Cerebellar cortex (tissue), 1 donor: ENCODE results near the gene CRISPLD2.

Source experiments
- DNase-seq: peaks from one replicate; pipeline ENCODE4 v3.0.0-alpha.2; 2015; ENCODE audit warnings: low spot score

The CRISPLD2 gene

DNA sequence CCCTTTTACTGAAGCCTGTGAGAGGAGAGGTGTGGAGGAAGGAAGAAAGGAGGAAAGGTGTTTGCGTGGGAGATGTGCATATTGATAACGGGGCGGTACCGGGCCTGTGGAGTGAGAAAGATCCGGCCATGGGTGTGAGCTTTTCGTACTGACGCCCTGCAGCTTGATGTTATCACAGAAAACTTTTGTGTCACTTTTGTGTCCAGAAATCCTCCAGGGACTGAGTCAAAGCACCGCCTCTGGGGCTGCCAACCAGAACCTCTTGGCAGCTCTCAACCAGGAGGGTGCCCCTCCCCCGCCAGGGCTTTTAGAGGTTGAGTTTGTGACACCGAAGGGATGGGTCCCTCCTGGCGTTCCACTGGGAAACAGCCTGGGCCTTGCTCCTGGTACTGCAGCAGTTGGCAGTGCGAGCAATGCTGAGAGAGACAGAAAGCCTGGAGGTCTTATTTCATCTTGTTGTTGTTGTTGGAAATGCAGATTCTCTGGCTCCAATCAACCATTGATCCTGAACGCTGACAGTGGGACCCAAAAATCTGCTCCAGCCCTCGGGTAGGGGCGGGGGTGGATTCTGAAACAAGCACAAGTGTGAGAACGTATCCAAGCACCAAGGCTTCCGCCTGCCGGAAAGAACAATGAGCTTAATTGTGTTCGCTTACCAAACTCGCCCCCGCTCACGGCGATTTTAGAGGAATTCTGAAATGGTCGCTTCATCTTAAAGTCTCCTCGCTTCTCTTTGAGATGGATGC, 65.0 kb downstream of the CRISPLD2 start:
- no peak for DNase-seq

DNA sequence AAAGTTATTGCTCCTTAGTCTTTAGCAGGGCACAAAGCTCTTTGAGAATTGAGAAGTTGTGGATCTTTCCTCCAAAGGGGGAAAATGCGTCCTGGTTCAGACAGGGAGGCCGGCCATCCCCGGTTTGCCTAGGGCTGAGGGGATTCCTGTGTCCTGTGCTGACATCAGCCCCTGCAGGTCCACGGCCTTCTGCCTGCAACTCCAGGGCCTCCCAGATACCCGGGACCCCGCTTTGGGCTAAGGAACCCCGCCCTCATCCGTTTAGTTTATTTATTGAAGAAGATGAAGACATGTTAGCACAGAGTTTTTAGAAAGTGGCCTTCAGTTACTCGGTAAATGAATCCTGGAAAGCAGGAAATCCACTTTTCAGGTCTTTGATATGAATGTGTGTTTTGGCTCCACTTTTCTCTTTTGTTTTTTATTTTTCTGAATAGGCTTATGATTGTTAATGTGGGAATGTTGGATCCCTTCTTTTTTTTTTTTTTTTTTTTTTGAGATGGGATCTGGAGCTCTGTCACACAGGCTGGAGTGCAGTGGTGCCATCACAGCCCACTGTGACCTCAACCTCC, 65.6 kb downstream of the CRISPLD2 start:
- no peak for DNase-seq

DNA sequence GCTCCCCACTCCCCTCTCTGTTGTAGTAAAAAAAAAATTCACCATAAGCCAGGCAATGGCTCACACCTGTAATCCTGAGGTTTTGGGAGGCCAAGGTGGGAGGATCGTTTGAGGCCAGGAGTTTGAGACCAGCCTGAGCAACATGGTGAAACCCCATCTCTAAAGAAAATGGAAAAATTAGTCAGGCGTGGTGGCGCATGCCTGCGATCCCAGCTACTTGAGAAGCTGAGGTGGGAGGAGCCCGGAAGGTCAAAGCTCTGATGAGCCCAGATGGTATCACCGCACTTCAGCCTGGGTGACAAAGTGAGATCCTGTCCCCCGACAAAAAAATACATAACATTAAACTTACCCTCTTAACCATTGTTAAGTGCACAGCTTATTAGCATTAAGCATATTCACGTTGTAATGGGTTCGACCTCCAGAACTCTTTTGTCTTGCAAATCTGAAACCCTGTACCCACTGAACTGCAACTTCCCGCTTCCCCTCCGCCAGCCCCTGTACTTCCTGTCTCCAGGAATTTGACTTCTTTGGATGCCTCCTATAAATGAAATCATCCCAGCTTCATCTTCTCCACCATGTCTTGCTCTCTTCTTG, 66.8 kb downstream of the CRISPLD2 start:
- no peak for DNase-seq

DNA sequence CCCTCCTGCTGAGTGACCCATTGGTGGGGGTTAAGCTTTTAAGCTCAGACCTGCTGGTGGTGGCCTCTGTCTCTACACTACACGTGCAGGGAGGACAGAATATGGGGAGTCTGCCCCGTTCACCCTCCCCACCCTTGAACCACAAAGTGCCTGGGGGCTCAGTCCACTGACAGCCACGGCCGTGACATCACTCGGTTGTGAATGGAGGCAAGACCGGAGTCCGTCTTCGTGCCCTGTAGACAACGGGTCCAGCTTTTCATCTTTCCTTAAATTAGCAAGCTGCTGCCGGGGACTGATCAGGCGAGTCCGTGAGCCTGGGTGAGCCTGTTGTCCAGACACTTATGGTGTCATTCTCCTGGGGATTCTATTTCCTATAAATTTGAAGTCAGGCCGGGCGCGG, 67.4 kb downstream of the CRISPLD2 start:
- no peak for DNase-seq

DNA sequence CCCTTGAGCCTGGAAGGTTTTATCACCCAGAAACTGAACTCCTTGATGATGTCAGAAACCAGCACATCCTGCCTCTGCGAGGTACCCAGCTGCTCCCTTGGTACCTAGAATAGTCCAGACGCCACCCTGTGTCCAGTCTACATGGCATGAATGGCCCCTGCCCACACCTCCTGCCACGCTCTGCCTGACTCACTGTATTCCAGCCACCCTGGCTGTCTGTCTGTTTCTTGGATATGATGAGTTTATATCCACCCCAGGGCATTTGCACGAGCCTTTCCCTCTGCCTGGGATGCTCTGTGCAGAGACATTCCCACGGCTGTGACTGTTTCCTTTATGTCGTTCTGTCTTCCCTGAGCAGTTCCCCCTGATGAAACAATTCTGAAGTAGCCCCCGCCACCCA, 68.7 kb downstream of the CRISPLD2 start:
- no peak for DNase-seq

DNA sequence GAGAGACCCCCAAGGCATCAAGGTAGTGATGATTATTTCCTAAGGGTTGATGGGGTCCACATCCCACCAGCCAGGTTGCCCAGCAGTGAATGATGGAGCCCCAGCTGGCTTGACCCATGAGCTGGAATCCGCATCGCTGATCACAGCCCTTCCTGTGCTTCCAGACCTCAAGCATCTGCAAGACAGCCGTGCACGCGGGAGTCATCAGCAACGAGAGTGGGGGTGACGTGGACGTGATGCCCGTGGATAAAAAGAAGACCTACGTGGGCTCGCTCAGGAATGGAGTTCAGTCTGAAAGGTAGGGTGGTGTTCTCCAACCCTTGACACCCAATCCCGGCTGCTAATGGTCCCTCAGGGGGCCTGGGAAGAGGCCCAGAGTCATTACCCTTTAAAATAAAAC, 69.3 kb downstream of the CRISPLD2 start:
- DNase-seq = no peak

DNA sequence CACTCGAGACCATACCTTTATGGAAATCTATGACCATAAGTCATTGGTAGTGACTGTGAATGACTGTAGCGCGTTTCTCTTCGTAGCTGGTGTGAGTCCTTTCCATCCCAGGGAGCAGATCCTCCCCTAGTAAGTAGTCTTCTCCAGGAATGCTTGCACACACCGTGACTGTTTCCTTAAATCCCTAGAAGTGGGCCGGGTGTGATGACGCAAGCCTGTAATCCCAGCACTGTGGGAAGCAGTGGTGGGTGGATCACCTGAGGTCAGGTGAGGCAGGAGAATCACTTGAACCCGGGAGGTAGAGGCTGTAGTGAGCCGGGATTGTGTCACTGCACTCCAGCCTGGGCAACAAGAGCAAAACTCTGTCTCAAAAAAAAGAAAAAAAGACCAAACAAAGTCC, 70.6 kb downstream of the CRISPLD2 start:
- DNase-seq = no peak

DNA sequence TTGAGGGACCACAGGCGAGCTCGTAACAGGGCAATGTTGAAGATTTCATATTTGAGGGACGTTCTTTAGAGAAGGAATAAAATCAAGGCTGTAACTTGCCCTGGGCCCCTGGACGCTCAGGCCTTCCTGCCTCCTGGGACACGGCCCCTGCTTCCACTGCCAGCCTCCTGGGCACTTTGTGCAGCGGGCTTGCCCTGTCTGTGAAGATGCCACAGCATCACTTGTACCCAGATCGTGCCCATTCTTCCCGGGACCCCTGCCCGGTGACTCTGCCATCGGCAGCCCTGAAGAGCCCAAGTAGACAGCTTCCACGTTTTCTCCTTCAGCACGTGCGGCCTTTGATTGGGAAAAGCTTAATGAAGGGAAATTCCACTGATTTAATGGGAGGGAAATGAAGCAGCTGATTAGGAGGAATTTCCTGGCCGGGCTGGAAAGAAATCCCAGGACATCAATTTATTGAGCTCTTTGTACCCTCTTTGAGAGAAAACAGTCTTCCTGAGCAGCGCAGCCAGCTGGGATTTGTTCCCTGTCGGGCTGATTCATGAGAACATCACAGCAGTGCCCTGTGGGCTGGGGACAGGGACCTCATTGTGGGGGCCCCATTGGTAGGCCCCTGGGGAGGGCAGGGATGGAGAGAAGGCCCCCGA, 71.5 kb downstream of the CRISPLD2 start:
- no peak for DNase-seq

DNA sequence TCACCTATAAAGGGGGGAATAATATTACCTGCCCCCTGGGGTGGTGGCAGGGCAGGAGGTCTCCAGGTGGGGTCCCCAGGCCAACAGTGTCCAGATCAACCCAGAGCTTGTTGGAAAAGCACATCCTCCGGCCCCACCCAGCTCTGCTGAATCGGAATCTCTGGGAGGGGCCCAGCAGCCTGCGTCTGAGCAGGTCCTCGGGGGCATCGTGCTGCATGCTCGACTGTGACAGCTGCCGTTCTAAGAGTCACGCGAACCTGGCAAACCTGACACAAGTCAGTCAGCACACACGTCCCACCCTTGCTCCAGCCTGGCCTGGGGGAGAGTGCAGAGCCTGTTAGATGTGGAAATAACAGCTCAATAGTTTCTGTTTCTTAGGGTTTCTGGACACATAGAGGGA, 72.3 kb downstream of the CRISPLD2 start:
- DNase-seq = no peak

DNA sequence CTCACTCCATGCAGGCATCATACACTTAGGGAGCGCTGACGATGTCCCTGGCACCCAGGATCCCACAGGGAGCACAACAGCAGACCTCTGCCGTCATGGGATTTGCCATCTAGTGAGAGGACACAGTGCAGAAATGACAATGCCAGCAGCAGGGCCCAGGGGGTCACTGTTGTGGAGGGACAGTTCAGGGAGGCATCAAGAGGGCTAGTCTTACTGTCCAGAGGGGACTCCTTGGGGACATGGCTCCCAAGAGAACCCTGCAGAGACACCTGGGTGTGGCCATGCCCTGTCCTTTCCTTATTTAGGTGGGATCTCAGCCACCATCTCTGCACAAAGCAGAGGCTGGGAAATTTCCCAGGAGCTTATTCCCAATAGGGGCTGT, 73.7 kb downstream of the CRISPLD2 start:
- no peak for DNase-seq

DNA sequence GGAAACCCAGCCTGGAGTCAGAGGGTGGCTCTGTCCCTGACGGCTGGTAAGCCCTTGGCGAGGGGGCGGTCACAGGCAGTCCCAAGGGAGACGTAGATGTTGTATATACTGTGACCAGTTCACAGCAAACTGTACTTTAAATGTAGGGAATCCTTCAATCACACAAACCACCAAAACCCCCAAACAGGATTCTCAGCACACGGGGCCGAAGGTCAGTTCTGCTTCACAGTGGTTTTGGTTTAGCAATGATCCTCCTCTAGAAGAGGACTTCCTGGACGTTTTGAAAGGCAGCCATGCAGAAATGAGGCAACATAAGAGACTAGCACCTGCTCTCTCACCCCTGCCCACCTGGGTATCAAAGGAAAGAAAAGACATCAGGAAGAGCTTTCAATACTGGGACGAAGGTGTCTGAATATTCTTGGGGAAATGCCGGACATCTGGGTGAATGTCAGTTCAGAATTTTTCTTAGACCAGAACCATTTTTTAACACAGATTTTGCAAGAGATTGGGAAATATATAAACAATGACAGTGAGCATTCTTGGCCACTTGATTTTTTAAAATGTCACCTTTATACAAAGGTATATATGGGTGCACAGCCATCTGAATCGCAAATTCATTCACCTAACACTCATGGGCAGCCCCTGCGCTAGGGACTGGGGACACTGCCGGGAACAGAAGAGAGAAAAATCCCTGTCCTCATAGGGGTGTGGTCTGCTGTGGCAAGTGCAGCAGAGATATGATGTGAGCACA, 74.2 kb downstream of the CRISPLD2 start:
- no peak for DNase-seq

DNA sequence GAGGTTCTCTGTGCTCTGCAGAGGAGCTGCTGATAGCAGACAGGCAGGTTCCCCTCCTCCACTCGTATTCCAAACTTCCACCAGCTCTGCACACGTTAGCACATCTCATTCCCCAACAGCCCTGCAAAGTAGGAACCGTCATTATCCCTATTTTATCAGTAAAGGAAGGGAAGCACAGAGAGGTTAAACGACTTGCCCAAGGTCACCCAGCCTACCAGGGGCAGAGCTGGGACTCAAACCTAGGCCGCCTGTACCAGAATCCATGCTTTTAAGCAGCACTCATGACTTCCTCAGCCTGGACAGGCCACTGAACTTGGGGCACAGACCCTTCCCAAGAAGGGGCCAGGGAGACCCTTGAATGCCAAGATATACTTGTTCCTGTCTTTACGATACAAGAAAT, 75.2 kb downstream of the CRISPLD2 start:
- no peak for DNase-seq

DNA sequence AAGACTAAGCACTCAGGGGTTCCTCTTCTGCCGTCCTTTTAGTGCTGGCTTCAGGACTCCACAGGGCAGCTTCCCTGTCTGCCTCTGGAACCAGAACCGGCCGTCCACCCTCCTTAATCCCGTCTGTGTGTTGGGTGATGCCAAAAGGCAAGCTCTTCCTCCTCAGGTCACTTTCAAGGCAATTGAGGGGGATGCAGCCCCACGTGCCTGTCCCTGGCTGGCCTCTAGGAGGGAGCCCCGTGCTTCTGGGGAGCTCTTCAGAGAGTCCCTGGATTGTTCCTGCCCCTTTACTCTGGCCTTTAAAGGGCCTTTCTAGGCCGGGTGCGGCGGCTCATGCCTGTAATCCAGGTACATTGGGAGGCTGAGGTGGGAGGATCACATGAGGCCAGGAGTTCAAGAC, 77.1 kb downstream of the CRISPLD2 start:
- DNase-seq = no peak

DNA sequence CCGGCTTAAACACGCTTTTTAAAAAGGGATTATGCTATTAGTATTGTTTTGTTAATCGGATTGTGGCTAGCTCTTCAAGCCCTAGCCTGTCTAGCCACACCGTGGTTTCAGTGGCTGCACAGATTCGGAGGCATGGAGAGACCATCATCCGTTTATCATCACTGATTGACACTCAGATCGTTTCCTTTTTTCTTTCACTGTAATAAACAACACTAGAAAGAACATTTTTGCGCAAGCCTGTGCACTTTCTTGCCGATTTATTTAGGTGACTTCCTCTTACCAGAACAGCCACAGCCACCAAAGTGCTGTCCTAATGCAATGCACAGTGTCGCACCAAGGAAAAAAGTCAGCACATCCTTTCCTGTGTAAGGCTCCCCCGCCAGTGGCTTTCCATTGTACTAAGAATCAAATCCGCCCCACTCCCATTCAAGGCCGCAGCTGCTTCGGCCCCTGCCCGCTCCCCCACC, 78.2 kb downstream of the CRISPLD2 start:
- no peak for DNase-seq

DNA sequence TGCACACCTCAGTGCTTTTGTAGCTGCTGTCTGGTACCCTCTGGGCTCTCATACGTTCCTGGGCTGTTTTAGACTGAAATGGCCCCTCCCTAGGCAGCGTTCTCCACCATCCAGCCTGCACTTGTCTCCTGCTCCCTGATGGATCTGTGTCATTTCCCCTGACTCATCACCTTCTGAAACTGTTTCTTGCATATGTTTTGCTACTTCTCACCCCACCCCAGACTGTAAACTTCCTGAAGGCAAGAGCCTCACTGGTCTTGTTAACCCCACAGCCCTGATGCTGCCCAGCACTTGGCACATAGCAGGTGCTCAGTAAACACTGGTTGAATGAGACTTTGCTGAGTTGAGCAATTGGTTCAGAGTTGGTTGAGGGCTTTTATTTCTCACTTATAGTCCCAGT, 78.7 kb downstream of the CRISPLD2 start:
- no peak for DNase-seq

DNA sequence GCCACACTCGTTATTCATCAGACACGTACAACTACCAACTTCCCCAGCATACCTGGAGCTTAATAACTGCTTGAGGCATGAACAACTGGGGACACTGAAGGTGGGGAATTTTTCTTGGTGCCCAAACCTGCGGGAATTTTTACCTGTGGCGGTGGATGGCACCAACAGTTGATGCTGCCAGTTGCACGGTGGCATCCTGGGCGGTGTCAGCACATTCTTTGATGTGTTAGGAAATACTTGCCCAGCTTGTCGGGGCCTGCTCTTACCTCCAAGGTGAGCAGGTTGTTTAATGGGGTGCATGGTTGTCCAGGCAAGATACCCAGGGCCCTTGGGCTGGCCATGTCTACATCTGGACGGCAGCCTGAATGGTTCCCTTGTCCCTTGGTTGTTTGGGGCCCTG, 79.6 kb downstream of the CRISPLD2 start:
- DNase-seq = no peak

DNA sequence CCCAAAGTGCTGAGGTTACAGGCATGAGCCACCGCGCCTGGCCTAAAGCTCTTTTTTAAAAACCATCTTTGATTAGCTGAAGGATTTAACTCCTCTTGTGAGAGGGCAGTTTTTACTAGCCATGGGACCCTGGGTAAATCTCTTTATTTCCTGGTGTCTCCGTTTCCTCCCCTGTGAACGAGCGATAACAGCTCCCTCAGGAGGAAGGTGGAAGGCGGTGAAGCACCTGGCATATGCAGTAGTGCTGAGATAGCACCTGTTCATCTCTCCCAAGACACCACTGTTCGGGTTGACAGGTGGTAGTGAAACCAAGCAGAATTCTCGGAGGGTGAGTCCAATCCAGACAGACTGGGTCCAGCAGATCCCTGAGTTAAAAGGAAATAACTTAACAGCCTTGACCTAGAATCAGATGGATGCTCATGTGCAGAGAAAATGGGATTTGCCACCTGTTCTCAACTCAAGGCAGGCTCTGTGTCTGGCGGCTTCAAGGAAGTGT, 86.2 kb downstream of the CRISPLD2 start:
- peak; percentile 77 for DNase-seq

DNA sequence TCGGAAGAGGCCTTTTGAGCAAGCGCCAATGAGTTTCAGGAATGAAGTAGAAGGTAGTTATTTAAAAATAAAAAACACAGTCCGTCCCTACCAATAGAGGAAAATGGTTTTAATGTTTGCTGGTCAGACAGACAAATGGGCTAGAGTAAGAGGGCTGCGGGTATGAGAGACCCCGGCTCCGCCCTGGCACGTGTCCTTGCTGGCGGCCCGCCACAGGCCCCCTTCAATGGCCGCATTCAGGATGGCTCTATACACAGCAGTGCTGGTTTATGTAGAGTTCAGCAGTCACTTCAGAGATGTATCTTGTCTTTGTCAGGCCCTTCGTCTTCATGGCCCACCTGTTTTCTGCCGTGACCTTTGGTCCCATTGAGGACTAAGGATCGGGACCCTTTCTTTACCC, 87.3 kb downstream of the CRISPLD2 start:
- DNase-seq = no peak

DNA sequence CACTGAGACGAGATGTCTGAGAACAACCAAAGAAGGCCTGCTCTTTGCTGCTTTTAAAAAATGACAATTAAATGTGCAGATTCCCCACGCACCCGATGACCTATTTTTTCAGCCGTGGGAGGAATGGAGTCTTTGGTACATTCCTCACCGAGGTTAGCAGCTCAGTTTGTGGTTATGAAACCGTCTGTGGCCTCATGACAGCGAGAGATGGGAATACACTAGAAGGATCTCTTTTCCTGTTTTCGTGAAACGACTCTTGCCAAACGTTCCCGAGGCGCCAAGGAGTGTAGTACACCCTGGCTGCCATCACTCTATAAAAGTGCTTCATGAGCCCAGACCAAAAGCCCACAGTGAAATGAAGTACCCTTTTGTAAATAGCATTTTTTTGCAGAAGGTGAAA, 87.8 kb downstream of the CRISPLD2 start:
- DNase-seq = no peak

DNA sequence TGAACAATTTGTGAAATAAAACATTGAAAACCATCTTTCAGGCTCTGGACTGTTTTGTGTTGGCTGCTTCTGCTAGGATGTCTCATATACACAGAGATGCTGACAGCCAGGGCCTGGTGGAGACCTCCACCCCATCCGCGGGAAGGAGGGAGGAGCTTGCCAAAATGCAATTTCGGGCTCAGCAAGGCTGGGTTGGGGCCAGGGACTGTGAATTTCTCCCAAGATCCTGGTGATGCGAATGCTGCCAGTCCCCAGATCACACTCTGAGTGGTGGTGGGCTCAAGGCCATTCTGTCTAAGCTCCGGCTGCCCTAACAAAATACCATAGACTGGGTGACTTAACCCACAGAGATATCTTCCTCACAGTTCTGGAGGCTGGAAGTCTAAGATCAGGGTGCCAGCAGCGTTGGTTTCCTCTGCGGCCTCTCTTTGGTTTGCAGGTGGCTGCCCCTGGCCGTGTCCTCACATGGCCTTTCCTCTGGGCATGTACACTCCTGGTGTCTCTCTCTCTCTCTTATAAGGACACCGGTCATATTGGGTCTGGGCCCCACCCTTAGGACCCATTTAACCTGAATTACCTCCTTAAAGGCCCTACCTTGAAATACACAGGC, 89.8 kb downstream of the CRISPLD2 start:
- DNase-seq = no peak

DNA sequence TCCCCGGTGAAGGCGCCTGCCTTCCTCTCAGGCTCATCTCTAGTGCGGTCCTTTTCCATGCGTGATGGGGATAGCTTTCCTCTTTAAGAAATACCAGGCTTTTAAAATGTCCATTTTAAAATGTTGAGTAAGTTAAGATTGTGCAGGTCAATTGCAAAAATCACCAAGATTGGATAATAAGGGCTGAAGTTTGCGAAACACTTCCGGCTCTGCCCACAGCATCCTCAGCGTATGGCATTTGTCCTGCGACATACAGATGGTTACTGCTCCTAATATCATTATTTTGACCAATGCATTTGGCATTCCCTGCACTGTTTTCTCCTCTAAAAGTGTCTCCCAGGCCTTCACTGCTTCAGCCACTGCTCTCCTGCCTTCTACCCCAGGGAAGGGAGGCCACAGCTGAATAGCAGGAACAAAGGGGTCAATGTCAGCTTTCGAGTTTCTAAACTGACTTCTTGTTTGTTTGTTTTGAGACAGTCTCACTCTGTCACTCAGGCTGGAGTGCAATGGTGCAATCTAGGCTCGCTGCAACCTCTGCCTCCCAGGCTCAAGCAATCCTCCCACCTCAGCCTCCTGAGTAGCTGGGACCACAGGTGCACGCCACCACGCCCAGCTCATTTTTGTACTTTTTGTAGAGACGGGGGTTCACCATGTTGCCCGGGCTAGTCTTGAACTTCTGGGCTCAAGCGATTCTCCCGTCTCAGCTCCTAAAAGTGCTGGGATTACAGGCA, 91.9 kb downstream of the CRISPLD2 start:
- no peak for DNase-seq
